GM23338 (cell line): ENCODE measurements around the gene CMTR1. TPM values are rescaled to one million over a fixed set of nuclear protein-coding genes. Genes with fewer than 3 reads are reported as not detected.

Experiments
- CREB1 ChIP-seq: fragments of 250-450 bp; sonication (Bioruptor Pico); IDR thresholded peaks from 2 replicates; pipeline ENCODE4 v1.5.0; 2020; ENCODE audit warnings: low read depth, mild to moderate bottlenecking, moderate library complexity
- EZH2 ChIP-seq: fragments of 200-600 bp; sonication (generic); IDR thresholded peaks from one replicate; pipeline ENCODE4 v1.8.0; 2017; ENCODE audit warnings: antibody characterized with exemption, mild to moderate bottlenecking, low read depth; ENCODE audit not compliant: unreplicated experiment
- POLR2AphosphoS5 ChIP-seq: IDR thresholded peaks from 2 replicates; pipeline ENCODE4 v1.6.1; 2016; ENCODE audit warnings: antibody characterized with exemption, low read depth
- STAT1 ChIP-seq: IDR thresholded peaks from one replicate; pipeline ENCODE4 v1.6.1; 2016; ENCODE audit warnings: antibody characterized with exemption; ENCODE audit not compliant: unreplicated experiment
- ZNF331 ChIP-seq: fragments of 250-450 bp; sonication (Bioruptor Pico); IDR thresholded peaks from 2 replicates; pipeline ENCODE4 v1.5.0; 2020; ENCODE audit warnings: low read depth, mild to moderate bottlenecking, moderate library complexity
- polyA plus RNA-seq: library from polyadenylated mRNA; unstranded; fragments of >200 nt; fragmentation: Nextera tagmentation; extraction: Ambion mirVana; gene quantifications from 2 replicates; pipeline ENCODE4 v1.2.1, GENCODE V29; 2016
- total RNA-seq: library from RNA; depleted of rRNA; stranded (reverse); fragments of >200 nt; shearing (Covaris generic); gene quantifications from 2 replicates; pipeline ENCODE4 v1.2.3, GENCODE V29; 2014
- TF ChIP-seq, protein P1 (sequence below): fragments of 250-450 bp; sonication (Bioruptor Pico); IDR thresholded peaks from 2 replicates; pipeline ENCODE4 v1.5.0; 2020; ENCODE audit warnings: mild to moderate bottlenecking, moderate library complexity
- TF ChIP-seq, protein P2 (sequence below): IDR thresholded peaks from 2 replicates; pipeline ENCODE4 v1.6.1; 2016; ENCODE audit warnings: antibody characterized with exemption
- TF ChIP-seq, protein P3 (sequence below), 2 experiments: fragments of 200-600 bp in 1 of 2; sonication (generic) in 1 of 2; conservative IDR thresholded peaks; 2 replicates each; pipeline versions ENCODE4 v1.5.1 to v1.6.1; 2016 to 2017; ENCODE audit warnings: antibody characterized with exemption in 2 of 2, low read depth in 2 of 2, mild to moderate bottlenecking in 2 of 2, moderate library complexity in 1 of 2

Gene CMTR1
- total and polyA plus RNA-seq, 2 experiments from 2014 or later = 7.3 to 36.4 TPM

DNA sequence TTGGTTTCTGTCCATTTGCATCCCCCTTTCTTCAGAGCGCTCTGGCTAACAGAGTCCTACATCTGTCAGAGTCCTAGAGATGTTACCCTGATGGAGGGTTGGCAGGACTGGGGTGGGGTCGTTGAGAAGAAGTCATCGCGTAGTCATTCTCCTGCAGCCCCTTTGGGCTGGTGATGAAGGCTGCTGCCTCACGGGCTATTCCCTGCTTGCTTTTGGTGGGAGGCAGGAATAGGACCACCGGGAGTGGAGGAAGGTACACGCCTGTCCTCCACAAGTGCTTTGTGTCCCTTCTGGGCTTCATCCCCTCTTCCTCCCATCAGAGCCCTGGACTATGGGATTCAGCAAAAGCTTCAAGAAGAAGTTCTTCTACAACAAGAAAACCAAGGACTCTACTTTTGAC, 45.8 kb downstream of the CMTR1 start (continued):
- TF ChIP-seq, protein P1, sequence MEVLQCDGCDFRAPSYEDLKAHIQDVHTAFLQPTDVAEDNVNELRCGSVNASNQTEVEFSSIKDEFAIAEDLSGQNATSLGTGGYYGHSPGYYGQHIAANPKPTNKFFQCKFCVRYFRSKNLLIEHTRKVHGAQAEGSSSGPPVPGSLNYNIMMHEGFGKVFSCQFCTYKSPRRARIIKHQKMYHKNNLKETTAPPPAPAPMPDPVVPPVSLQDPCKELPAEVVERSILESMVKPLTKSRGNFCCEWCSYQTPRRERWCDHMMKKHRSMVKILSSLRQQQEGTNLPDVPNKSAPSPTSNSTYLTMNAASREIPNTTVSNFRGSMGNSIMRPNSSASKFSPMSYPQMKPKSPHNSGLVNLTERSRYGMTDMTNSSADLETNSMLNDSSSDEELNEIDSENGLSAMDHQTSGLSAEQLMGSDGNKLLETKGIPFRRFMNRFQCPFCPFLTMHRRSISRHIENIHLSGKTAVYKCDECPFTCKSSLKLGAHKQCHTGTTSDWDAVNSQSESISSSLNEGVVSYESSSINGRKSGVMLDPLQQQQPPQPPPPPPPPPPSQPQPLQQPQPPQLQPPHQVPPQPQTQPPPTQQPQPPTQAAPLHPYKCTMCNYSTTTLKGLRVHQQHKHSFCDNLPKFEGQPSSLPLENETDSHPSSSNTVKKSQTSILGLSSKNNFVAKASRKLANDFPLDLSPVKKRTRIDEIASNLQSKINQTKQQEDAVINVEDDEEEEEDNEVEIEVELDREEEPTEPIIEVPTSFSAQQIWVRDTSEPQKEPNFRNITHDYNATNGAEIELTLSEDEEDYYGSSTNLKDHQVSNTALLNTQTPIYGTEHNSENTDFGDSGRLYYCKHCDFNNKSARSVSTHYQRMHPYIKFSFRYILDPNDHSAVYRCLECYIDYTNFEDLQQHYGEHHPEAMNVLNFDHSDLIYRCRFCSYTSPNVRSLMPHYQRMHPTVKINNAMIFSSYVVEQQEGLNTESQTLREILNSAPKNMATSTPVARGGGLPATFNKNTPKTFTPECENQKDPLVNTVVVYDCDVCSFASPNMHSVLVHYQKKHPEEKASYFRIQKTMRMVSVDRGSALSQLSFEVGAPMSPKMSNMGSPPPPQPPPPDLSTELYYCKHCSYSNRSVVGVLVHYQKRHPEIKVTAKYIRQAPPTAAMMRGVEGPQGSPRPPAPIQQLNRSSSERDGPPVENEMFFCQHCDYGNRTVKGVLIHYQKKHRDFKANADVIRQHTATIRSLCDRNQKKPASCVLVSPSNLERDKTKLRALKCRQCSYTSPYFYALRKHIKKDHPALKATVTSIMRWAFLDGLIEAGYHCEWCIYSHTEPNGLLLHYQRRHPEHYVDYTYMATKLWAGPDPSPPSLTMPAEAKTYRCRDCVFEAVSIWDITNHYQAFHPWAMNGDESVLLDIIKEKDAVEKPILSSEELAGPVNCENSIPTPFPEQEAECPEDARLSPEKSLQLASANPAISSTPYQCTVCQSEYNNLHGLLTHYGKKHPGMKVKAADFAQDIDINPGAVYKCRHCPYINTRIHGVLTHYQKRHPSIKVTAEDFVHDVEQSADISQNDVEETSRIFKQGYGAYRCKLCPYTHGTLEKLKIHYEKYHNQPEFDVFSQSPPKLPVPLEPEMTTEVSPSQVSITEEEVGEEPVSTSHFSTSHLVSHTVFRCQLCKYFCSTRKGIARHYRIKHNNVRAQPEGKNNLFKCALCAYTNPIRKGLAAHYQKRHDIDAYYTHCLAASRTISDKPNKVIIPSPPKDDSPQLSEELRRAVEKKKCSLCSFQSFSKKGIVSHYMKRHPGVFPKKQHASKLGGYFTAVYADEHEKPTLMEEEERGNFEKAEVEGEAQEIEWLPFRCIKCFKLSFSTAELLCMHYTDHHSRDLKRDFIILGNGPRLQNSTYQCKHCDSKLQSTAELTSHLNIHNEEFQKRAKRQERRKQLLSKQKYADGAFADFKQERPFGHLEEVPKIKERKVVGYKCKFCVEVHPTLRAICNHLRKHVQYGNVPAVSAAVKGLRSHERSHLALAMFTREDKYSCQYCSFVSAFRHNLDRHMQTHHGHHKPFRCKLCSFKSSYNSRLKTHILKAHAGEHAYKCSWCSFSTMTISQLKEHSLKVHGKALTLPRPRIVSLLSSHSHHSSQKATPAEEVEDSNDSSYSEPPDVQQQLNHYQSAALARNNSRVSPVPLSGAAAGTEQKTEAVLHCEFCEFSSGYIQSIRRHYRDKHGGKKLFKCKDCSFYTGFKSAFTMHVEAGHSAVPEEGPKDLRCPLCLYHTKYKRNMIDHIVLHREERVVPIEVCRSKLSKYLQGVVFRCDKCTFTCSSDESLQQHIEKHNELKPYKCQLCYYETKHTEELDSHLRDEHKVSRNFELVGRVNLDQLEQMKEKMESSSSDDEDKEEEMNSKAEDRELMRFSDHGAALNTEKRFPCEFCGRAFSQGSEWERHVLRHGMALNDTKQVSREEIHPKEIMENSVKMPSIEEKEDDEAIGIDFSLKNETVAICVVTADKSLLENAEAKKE = no peak
- TF ChIP-seq, protein P2, sequence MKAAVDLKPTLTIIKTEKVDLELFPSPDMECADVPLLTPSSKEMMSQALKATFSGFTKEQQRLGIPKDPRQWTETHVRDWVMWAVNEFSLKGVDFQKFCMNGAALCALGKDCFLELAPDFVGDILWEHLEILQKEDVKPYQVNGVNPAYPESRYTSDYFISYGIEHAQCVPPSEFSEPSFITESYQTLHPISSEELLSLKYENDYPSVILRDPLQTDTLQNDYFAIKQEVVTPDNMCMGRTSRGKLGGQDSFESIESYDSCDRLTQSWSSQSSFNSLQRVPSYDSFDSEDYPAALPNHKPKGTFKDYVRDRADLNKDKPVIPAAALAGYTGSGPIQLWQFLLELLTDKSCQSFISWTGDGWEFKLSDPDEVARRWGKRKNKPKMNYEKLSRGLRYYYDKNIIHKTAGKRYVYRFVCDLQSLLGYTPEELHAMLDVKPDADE = no peak
- TF ChIP-seq CREB1 (no peak), STAT1 (no peak), ZNF331 (no peak), POLR2AphosphoS5 (no peak), EZH2 (no peak)
- TF ChIP-seq, protein P3, sequence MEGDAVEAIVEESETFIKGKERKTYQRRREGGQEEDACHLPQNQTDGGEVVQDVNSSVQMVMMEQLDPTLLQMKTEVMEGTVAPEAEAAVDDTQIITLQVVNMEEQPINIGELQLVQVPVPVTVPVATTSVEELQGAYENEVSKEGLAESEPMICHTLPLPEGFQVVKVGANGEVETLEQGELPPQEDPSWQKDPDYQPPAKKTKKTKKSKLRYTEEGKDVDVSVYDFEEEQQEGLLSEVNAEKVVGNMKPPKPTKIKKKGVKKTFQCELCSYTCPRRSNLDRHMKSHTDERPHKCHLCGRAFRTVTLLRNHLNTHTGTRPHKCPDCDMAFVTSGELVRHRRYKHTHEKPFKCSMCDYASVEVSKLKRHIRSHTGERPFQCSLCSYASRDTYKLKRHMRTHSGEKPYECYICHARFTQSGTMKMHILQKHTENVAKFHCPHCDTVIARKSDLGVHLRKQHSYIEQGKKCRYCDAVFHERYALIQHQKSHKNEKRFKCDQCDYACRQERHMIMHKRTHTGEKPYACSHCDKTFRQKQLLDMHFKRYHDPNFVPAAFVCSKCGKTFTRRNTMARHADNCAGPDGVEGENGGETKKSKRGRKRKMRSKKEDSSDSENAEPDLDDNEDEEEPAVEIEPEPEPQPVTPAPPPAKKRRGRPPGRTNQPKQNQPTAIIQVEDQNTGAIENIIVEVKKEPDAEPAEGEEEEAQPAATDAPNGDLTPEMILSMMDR (conservative IDR thresholded peaks at IDR 0.05; ENCODE audit: low read depth in 2 of 2) = no peak
